Gastrocnemius medialis (tissue), 4 donors: ENCODE measurements around the gene CCDC150.

Source experiments
- POLR2A ChIP-seq, 2 donors: fragments of 450-650 bp; IDR thresholded peaks; one replicate each; pipeline ENCODE4 v1.6.1; 2017; ENCODE audit warnings: antibody characterized with exemption in 2 of 2, mild to moderate bottlenecking in 2 of 2, moderate library complexity in 2 of 2
- TF ChIP-seq, protein P1 (sequence below), 5 experiments: fragments of 450-650 bp in 3 of 5; fragments of 200-600 bp in 2 of 5; sonication (generic) in 2 of 5; IDR thresholded peaks in 4 of 5; conservative IDR thresholded peaks in 1 of 5; 1 replicate in 4 of 5; 2 replicates in 1 of 5; pipeline ENCODE4 v1.5.1; 2016 to 2019; ENCODE audit warnings: antibody characterized with exemption in 5 of 5, mild to moderate bottlenecking in 3 of 5, moderate library complexity in 3 of 5

DNA sequence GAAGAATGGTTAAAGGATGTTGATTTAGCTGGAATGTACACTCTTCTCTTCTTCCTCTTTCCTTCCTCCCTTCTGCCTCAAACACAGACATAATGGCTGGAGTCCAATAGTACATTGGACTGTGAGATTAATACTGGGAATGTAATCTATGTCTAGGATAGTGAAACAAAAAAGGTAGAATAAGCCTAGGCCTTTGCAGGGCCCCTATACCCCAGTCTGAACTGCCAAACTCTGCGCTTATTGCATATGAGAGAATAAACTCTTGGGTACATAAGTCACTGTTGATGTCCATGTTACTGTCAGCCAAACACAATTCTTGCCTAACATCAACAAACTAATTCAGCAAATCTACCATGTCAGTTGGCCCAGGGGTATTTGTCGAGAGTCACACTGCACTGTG lies 29.7 kb upstream of the CCDC150 start:
- TF ChIP-seq, protein P1, sequence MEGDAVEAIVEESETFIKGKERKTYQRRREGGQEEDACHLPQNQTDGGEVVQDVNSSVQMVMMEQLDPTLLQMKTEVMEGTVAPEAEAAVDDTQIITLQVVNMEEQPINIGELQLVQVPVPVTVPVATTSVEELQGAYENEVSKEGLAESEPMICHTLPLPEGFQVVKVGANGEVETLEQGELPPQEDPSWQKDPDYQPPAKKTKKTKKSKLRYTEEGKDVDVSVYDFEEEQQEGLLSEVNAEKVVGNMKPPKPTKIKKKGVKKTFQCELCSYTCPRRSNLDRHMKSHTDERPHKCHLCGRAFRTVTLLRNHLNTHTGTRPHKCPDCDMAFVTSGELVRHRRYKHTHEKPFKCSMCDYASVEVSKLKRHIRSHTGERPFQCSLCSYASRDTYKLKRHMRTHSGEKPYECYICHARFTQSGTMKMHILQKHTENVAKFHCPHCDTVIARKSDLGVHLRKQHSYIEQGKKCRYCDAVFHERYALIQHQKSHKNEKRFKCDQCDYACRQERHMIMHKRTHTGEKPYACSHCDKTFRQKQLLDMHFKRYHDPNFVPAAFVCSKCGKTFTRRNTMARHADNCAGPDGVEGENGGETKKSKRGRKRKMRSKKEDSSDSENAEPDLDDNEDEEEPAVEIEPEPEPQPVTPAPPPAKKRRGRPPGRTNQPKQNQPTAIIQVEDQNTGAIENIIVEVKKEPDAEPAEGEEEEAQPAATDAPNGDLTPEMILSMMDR (IDR thresholded peaks at IDR 0.05 in 4 of 5, conservative IDR thresholded peaks at IDR 0.05 in 1 of 5) = no peak
- no peak for TF ChIP-seq POLR2A (IDR thresholded peaks at IDR 0.05)
